CD1c-positive myeloid dendritic cell (primary cell): Measurements from ENCODE around the gene CBFA2T2.
"Not testable (repeated sequence)": the region's sequence is repeated elsewhere in the genome, so short reads cannot be mapped to it uniquely, and the experiment has no call there.

Experiments used
- DNase-seq: peaks from one replicate; pipeline ENCODE4 v3.0.0-alpha.2; 2016; ENCODE audit errors: extremely low spot score

Gene CBFA2T2

GRCh38 chr20:33506576-33506975 lies 16.7 kb downstream of the CBFA2T2 start:
- DNase-seq: no peak

- DNase-seq: no peak
These were observed 17.6 kb downstream of the CBFA2T2 start for GRCh38 chr20:33507461-33507860.

DNA sequence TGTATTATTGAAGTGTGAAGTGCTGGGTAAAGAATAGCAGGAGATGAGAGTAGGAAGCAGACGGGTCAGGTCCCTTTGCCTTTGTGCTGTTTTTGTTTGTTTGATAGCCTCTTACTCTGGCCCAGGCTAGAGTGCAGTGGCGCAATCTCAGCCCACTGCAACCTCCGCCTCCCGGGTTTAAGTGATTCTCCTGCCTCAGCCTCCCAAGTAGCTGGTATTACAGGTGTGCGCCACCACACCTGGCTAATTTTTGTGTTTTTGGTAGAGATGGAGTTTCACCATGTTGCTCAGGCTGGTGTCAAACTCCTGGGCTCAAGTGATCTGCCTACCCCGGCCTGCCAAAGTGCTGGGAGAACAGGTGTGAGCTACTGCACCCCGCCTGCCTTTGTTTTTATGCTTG lies 18.1 kb downstream of the CBFA2T2 start:
- DNase-seq: not testable (repeated sequence)

DNA sequence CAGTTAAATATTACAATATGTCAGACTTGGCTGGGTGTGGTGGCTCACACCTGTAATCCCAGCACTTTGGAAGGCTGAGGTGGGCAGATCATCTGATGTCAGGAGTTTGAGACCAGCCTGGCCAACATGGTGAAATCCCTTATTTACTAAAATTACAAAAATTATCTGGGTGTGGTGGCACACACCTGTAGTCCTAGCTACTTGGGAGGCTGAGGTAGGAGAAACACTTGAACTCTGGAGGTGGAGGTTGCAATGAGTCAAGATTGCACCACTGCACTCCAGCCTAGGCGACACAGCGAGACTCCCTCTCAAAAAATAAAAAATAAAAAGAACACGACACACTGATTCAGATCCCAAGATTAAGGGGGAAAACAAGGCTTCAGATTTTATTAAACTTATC lies 19.2 kb downstream of the CBFA2T2 start:
- not testable (repeated sequence) for DNase-seq

DNA sequence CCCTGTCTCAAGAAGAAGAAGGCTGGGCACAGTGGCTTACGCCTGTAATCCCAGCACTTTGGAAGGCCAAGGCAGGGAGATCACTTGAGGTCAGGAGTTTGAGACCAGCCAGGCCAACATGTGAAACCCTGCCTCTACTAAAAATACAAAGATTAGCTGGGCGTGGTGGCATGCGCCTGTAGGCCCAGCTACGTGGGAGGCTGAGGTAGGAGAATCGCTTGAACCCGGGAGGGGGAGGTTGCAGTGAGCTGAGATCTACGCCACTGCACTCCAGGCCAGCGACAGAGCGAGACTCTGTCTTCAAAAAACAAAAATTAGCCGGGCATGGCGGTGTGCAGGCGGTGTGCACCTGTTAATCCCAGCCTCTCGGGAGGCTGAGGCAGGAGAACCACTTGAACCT lies 22.0 kb downstream of the CBFA2T2 start:
- not testable (repeated sequence) for DNase-seq

DNA sequence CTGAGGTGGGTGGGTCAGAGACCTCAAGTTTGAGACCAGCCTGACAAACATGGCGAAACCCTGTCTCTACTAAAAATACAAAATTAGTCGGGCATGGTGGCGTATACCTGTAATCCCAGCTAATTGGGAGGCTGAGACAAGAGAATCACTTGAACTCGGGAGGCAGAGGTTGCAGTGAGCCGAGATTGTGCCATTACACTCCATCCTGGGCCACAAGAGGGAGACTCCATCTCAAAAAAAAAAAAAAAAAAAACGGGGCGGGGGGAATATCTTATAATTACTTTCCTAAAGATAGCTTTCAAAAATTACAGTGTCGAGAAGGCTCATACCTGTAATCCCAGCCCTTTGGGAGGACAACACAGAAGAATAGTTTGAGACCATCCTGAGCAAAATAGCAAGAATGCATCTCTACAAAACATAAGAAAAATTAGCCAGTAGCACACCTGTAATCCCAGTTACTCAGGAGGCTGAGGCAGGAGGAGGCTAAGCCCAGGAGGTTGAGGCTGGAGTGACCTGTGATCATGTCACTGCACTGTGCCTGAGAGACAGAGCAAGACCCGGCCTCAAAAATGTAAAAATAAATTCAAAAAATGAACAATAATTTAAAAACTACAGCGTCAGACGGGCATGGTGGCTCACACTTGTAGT lies 25.8 kb downstream of the CBFA2T2 start:
- DNase-seq: no peak

DNA sequence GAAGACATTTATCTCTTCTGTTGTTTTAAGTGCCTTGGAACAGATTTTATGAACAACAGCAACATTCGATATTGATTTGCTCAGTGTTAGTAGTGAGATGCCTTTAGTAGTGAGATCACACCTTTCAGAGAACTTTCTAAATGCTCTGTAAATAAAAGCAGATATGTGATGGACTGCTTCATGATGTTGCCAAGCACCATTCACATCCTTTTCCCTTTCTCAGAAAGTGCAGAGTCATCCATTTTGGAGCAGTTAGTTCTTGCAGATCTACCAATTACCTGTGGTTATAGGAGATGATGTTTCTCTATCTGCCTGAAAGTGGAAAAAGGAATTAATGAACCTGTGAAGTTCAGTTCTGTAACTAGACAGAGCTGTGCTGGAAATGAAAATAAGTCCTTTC lies 27.0 kb downstream of the CBFA2T2 start:
- DNase-seq: no peak

DNA sequence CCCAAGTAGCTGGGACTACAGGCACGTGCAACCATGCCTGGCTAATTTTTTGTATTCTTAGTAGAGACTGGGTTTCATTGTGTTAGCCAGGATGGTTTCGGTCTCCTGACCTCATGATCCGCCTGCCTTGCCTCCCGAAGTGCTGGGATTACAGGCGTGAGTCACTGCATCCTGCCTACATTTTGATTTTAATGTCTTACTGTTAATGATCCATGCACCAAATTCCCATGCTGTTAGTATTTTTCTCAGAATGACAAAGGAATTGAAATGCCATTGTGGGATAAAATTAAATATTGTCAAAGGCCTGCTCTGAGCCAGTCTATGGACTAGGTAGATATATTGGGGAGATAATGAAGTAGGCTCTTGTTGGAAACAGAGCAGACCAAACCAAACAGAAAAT lies 28.2 kb downstream of the CBFA2T2 start:
- no peak for DNase-seq

- no peak for DNase-seq
These were observed 31.6 kb downstream of the CBFA2T2 start for GRCh38 chr20:33521461-33521860.

- no peak for DNase-seq
These were observed 32.4 kb downstream of the CBFA2T2 start for GRCh38 chr20:33522256-33522820.

- no peak for DNase-seq
These were observed 34.4 kb downstream of the CBFA2T2 start for GRCh38 chr20:33524261-33524660.

- DNase-seq: no peak
These were observed 36.9 kb downstream of the CBFA2T2 start for GRCh38 chr20:33526769-33527168.

GRCh38 chr20:33531047-33531877 lies 41.4 kb downstream of the CBFA2T2 start:
- no peak for DNase-seq

GRCh38 chr20:33531885-33532284 lies 42.0 kb downstream of the CBFA2T2 start:
- no peak for DNase-seq

DNA sequence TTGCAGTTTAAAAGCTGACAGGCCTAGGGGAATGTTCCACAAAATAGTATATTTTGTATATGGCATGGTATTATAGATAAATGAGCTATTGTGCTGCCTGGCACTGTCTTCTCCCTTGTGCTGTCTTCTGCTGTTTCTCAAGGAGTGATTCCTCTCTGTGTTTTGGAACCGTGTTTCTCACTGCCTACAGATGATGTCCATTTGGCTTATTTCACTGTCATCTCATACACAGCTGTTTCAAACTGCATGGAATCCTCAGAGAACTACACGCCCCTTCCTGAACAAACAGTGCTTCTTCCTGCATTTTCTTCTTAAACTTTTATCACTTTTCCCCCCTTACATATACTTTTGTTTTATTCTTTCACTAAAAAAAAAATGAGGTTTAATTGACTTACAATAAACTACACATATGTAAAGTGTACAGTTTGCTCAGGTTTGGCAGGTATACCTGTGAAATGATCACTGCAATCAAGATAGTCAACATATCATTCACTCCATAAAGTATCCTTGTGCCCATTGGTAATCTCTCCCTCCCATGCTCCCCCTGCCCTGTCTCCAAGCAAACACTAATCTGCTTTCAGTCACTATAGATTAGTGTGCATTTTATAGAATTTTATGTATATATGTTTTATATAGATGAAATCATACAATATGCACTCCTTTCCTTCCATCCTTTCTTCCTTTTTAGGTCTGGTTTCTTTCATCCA lies 43.0 kb downstream of the CBFA2T2 start:
- DNase-seq: no peak

DNA sequence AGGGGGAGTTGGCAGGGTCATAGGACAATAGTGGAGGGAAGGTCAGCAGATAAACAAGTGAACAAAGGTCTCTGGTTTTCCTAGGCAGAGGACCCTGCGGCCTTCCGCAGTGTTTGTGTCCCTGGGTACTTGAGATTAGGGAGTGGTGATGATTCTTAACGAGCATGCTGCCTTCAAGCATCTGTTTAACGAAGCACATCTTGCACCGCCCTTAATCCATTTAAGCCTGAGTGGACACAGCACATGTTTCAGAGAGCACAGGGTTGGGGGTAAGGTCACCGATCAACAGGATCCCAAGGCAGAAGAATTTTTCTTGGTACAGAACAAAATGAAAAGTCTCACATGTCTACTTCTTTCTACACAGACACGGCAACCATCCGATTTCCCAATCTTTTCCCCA lies 45.8 kb downstream of the CBFA2T2 start:
- not testable (repeated sequence) for DNase-seq

DNA sequence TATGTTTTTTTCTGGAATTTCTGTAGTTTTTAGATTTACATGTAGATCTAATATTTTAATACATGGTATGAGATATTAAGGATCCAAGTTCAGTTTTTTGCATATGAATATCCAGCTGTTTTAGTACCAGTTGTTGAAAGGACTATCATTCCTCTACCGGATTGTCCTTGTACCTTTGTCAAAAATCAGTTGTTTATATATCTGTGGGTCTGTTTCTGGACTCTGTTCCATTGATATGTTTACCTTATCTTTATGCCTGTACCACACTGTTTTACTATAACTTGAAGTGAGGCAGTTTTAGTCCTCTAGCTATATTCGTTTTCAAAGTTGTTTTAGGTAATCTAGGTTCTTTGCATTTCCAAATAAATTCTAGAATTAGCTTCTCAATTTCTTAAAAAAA lies 47.7 kb downstream of the CBFA2T2 start:
- no peak for DNase-seq

- DNase-seq: no peak
These were observed 49.2 kb downstream of the CBFA2T2 start for GRCh38 chr20:33539129-33539528.

DNA sequence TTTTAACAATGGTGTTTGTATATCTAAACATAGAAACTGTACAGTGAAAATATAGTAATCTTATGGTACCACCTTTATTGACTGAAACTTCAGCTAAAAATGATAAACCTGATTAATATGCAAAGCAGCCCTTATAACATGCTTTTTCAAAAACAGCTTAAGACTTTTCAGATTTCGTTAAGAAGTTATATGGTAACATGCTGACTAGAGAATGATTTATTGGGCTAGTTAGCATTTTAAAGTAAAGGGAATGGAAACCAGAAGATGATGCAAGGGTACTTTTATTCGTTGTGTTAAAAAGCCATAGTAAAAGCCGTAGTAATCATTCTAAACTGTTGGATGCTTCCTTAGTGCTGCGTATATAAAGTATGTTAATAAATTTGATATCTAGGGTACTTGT lies 50.5 kb downstream of the CBFA2T2 start:
- no peak for DNase-seq

GRCh38 chr20:33541074-33541473 lies 51.2 kb downstream of the CBFA2T2 start:
- no peak for DNase-seq

- no peak for DNase-seq
These were observed 51.9 kb downstream of the CBFA2T2 start for GRCh38 chr20:33541797-33542196.

GRCh38 chr20:33545763-33546162 lies 55.9 kb downstream of the CBFA2T2 start:
- DNase-seq: no peak
